Suprapubic skin (tissue), 4 donors: Measurements from ENCODE around the gene ERP29. TPM values are rescaled to one million over a fixed set of nuclear protein-coding genes. Genes with fewer than 3 reads are reported as not detected.

Experiments used
- DNase-seq, 2 donors: peaks; one replicate each; pipeline ENCODE4 v3.0.0-alpha.2; 2019; ENCODE audit warnings: low spot score in 2 of 2
- H3K27ac ChIP-seq: fragments of 200-600 bp; sonication (generic); one replicate; pipeline ENCODE4 v1.5.1; 2019
- H3K27me3 ChIP-seq: fragments of 200-600 bp; sonication (generic); one replicate; pipeline ENCODE4 v1.5.1; 2019
- H3K36me3 ChIP-seq: fragments of 200-600 bp; sonication (generic); one replicate; pipeline ENCODE4 v1.5.1; 2019
- H3K4me1 ChIP-seq: fragments of 200-600 bp; sonication (generic); one replicate; pipeline ENCODE4 v1.5.1; 2019
- H3K4me3 ChIP-seq: fragments of 200-600 bp; sonication (generic); one replicate; pipeline ENCODE4 v1.5.1; 2019; ENCODE audit warnings: mild to moderate bottlenecking
- H3K9me3 ChIP-seq: fragments of 200-600 bp; sonication (generic); one replicate; pipeline ENCODE4 v1.5.1; 2019
- EP300 ChIP-seq: sonication (generic); formaldehyde crosslinking; IDR thresholded peaks from one replicate; pipeline ENCODE4 v1.6.1; 2017; ENCODE audit warnings: antibody characterized with exemption
- POLR2A ChIP-seq, 2 donors: fragments of 450-650 bp; IDR thresholded peaks; one replicate each; pipeline ENCODE4 v1.6.1; 2017; ENCODE audit warnings: antibody characterized with exemption in 2 of 2, mild to moderate bottlenecking in 2 of 2, moderate library complexity in 2 of 2
- POLR2AphosphoS5 ChIP-seq, 3 donors: sonication (generic); formaldehyde crosslinking; IDR thresholded peaks; one replicate each; pipeline ENCODE4 v1.6.1; 2017; ENCODE audit warnings: antibody characterized with exemption in 3 of 3
- WGBS: methylation state at CpG from one replicate; pipeline ENCODE4 v1.1.5; 2018; 5-methylcytosine and 5-hydroxymethylcytosine counted together
- total RNA-seq, 4 donors: library from RNA; depleted of rRNA; stranded (reverse); fragments of >200 nt; gene quantifications; one replicate each; pipeline ENCODE4 v1.1.0, GENCODE V29; 2016
- TF ChIP-seq, protein P1 (sequence below), 2 donors: fragments of 200-600 bp in 1 of 2; fragments of 450-650 bp in 1 of 2; sonication (generic) in 1 of 2; IDR thresholded peaks; one replicate each; pipeline ENCODE4 v1.5.1; 2016 to 2019; ENCODE audit warnings: antibody characterized with exemption in 2 of 2, mild to moderate bottlenecking in 1 of 2, moderate library complexity in 1 of 2

Gene ERP29
- total RNA-seq, 4 donors from 2014 or later, result 40.8 to 71.0 (median 52.5) TPM

DNA sequence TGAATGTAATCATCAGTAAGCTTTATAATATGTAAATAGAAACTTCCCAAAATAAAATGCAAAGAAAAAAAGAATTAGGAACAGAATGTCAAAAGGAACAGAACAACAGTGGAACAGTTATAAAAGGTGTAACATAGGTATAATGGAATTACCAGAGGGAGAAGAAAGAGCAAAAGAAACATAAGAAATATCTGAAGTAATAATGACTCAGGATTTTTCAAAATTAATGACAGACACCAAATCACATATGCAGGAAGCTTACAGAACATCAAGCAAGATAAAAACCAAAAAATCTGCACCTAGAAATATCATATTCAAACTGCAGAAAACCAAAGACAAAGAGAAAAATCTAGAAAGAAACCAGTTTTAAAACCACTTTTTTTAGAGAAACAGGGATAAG lies 36.4 kb upstream of the ERP29 start:
- H3K27me3 ChIP-seq, result no peaks in the 10 kb centered on the region
- no peaks in the 10 kb centered on the region for H3K36me3 ChIP-seq
- no peak overlapping the region for H3K27ac ChIP-seq
- no peak overlapping the region for H3K4me3 ChIP-seq
- no peak for TF ChIP-seq POLR2AphosphoS5 (IDR thresholded peaks at IDR 0.05)
- TF ChIP-seq EP300, result no peak
- no peak for TF ChIP-seq POLR2A (IDR thresholded peaks at IDR 0.05)
- TF ChIP-seq, protein P1, sequence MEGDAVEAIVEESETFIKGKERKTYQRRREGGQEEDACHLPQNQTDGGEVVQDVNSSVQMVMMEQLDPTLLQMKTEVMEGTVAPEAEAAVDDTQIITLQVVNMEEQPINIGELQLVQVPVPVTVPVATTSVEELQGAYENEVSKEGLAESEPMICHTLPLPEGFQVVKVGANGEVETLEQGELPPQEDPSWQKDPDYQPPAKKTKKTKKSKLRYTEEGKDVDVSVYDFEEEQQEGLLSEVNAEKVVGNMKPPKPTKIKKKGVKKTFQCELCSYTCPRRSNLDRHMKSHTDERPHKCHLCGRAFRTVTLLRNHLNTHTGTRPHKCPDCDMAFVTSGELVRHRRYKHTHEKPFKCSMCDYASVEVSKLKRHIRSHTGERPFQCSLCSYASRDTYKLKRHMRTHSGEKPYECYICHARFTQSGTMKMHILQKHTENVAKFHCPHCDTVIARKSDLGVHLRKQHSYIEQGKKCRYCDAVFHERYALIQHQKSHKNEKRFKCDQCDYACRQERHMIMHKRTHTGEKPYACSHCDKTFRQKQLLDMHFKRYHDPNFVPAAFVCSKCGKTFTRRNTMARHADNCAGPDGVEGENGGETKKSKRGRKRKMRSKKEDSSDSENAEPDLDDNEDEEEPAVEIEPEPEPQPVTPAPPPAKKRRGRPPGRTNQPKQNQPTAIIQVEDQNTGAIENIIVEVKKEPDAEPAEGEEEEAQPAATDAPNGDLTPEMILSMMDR (IDR thresholded peaks at IDR 0.05), result no peak
- no peaks in the 10 kb centered on the region for H3K9me3 ChIP-seq
- H3K4me1 ChIP-seq, result no peaks in the 10 kb centered on the region
- DNase-seq, result no peak

DNA sequence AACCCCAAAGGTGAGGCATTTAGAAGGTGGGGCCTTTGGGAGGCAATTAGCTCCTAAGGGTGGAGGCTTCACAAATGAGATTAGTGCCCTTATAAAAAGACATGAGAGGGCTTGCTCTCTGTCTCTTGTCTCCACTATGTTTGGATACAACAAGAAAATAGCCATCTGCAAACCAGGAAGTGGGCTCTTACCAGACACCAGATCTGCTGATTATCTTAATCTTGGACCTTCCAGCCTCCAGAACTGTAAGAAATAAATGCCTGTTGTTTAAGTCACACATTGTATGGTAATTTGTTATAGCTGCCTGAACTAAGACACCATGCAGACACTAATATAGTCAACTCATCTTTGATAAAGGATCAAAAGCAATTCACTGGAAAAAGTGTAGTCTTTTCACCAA lies 34.7 kb upstream of the ERP29 start:
- no peaks in the 10 kb centered on the region for H3K36me3 ChIP-seq
- TF ChIP-seq POLR2A (IDR thresholded peaks at IDR 0.05) (no peak), EP300 (no peak), POLR2AphosphoS5 (IDR thresholded peaks at IDR 0.05) (no peak)
- TF ChIP-seq, protein P1 (IDR thresholded peaks at IDR 0.05), result no peak
- H3K9me3 ChIP-seq, result no peaks in the 10 kb centered on the region
- H3K4me3 ChIP-seq, result no peak overlapping the region
- H3K4me1 ChIP-seq, result no peaks in the 10 kb centered on the region
- no peak overlapping the region for H3K27ac ChIP-seq
- DNase-seq, result no peak
- no peaks in the 10 kb centered on the region for H3K27me3 ChIP-seq

DNA sequence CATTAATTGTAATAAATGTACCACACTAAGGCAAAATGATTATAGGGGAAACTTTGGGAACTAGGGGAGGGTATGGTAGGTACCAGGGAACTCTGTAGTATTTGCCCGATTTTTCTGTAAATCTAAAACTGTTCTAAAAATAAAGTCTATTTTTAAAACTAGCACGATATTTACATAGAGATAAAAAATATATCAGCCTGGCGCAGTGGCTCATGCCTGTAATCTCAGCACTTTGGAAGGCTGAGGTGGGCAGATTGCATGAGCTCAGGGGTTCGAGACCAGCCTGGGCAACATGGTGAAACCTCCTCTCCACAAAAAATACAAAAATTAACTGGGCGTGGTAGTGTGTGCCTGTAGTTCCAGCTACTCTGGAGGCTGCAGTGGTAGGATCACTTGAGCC lies 32.6 kb upstream of the ERP29 start:
- no peak for TF ChIP-seq EP300
- no peak for TF ChIP-seq POLR2AphosphoS5 (IDR thresholded peaks at IDR 0.05)
- no peak for TF ChIP-seq POLR2A (IDR thresholded peaks at IDR 0.05)
- TF ChIP-seq, protein P1 (IDR thresholded peaks at IDR 0.05), result no peak
- H3K4me3 ChIP-seq, result no peak overlapping the region
- H3K36me3 ChIP-seq, result no peaks in the 10 kb centered on the region
- H3K27me3 ChIP-seq, result no peaks in the 10 kb centered on the region
- 94% methylated on average over 5 of the region's 5 CpGs for WGBS
- H3K27ac ChIP-seq, result no peak overlapping the region
- no peaks in the 10 kb centered on the region for H3K9me3 ChIP-seq
- H3K4me1 ChIP-seq, result no peaks in the 10 kb centered on the region
- no peak for DNase-seq

DNA sequence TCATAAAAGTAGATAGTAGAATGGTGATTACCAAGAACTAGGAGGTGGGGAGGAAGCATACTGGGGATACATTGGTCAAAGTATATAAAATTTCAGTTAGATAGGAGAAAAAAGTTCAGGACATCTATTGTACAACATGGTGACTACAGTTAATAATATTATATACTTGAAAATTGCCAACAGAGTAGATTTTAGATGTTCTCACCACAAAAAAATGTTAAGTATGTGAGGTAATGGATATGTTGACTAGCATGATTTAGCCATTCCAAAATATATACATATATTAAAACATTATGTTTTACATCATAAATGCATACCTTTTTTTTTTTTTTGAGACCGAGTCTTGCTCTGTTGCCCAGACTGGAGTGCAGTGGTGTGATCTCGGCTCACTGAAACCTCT lies 31.2 kb upstream of the ERP29 start:
- Histone ChIP-seq H3K27me3 (no peaks in the 10 kb centered on the region), H3K27ac (no peak overlapping the region), H3K4me1 (no peaks in the 10 kb centered on the region), H3K36me3 (no peaks in the 10 kb centered on the region), H3K4me3 (no peak overlapping the region), H3K9me3 (no peaks in the 10 kb centered on the region)
- WGBS, result 78% methylated on average over 2 of the region's 2 CpGs
- TF ChIP-seq EP300 (no peak), POLR2A (IDR thresholded peaks at IDR 0.05) (no peak), POLR2AphosphoS5 (IDR thresholded peaks at IDR 0.05) (no peak)
- TF ChIP-seq, protein P1 (IDR thresholded peaks at IDR 0.05), result no peak
- DNase-seq, result no peak

DNA sequence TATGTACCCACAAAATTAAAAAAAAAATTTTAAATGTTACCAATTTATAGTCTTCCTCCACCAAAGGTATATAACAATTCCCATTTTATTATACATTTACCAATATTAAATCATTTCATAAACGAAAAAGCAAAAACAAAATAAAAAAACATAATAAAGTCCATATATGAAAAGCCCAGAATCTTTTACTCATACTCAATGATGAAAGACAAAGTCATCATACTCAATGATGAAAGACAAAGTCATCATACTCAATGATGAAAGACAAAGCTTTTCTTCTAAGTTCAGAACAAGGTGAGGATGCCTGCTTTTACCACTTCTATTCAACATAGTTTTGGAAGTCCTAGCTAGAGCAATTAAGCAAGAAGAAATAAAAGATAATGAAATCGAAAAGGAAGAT lies 28.4 kb upstream of the ERP29 start:
- no peak overlapping the region for H3K4me3 ChIP-seq
- no peaks in the 10 kb centered on the region for H3K27me3 ChIP-seq
- no peaks in the 10 kb centered on the region for H3K9me3 ChIP-seq
- H3K27ac ChIP-seq, result no peak overlapping the region
- TF ChIP-seq, protein P1 (IDR thresholded peaks at IDR 0.05), result no peak
- no peak for TF ChIP-seq EP300
- TF ChIP-seq POLR2A (IDR thresholded peaks at IDR 0.05), result no peak
- no peak for TF ChIP-seq POLR2AphosphoS5 (IDR thresholded peaks at IDR 0.05)
- DNase-seq, result no peak
- peaks cover 5% of the 10 kb centered on the region for H3K36me3 ChIP-seq
- 91% methylated on average over 2 of the region's 2 CpGs for whole genome bisulfite sequencing
- no peaks in the 10 kb centered on the region for H3K4me1 ChIP-seq
